Ovary (tissue), 9 donors: Measurements from ENCODE around the gene USP2. TPM values are rescaled to one million over a fixed set of nuclear protein-coding genes. Genes with fewer than 3 reads are reported as not detected.

Experiments
- DNase-seq, 5 donors: peaks; one replicate each; pipeline ENCODE4 v3.0.0-alpha.2; 2019 to 2020
- H3K27ac ChIP-seq, 2 donors: fragments of 200-600 bp; one replicate each; pipeline versions ENCODE4 v1.5.1 to v1.8.0; 2019 to 2022
- H3K27me3 ChIP-seq: fragments of 200-600 bp; one replicate; pipeline ENCODE4 v1.8.0; 2022
- H3K36me3 ChIP-seq: fragments of 200-600 bp; sonication (generic); one replicate; pipeline ENCODE4 v1.5.1; 2019
- H3K4me1 ChIP-seq: one replicate; pipeline ENCODE4 v1.8.1; 2013; ENCODE audit warnings: mild to moderate bottlenecking, moderate library complexity; ENCODE audit not compliant: insufficient read depth
- H3K4me3 ChIP-seq: fragments of 200-600 bp; sonication (generic); one replicate; pipeline ENCODE4 v1.5.1; 2017
- H3K9me3 ChIP-seq, 2 donors: fragments of 200-600 bp in 1 of 2; sonication (generic) in 1 of 2; one replicate each; pipeline versions ENCODE4 v1.5.1 to v1.8.1; 2013 to 2019; ENCODE audit warnings: mild to moderate bottlenecking in 1 of 2, moderate library complexity in 1 of 2
- CTCF ChIP-seq, 3 donors: fragments of 450-650 bp in 2 of 3; fragments of 200-600 bp in 1 of 3; IDR thresholded peaks; one replicate each; pipeline versions ENCODE4 v1.5.1 to v1.8.0; 2016 to 2022; ENCODE audit warnings: antibody characterized with exemption in 3 of 3, mild to moderate bottlenecking in 1 of 3
- EP300 ChIP-seq: sonication (generic); formaldehyde crosslinking; IDR thresholded peaks from one replicate; pipeline ENCODE4 v1.6.1; 2017; ENCODE audit warnings: antibody characterized with exemption
- POLR2A ChIP-seq: fragments of 450-650 bp; IDR thresholded peaks from one replicate; pipeline ENCODE4 v1.6.1; 2017; ENCODE audit warnings: antibody characterized with exemption, mild to moderate bottlenecking, moderate library complexity
- WGBS, 3 donors: extraction: QIAGEN DNeasy Blood & Tissue Kit in 1 of 3; methylation state at CpG; one replicate each; pipeline versions ENCODE4 v1.1.5 to v1.1.7; 2013 to 2017; 5-methylcytosine and 5-hydroxymethylcytosine counted together
- intact Hi-C, 4 donors: fragments of 100-400 bp; cut with DNase I; formaldehyde crosslinking; loops; one replicate each; pipeline versions ENCODE4 v1.11.0 to v1.15.1; 2022 to 2023
- polyA plus RNA-seq, 2 donors: library from polyadenylated mRNA; stranded (reverse); fragments of 200-250 nt in 1 of 2; fragments of 350-450 nt in 1 of 2; fragmentation: Illumina TruSeq in 1 of 2; extraction: RNeasy Lipid Tissue Mini Kit (QIAGEN cat#74804) in 1 of 2; gene quantifications; one replicate each; pipeline ENCODE4 v1.2.3, GENCODE V29; 2013 to 2014
- total RNA-seq, 7 donors: library from RNA; depleted of rRNA in 2 of 7; stranded (reverse); fragments of >200 nt in 2 of 7; fragmentation: NEBNext Ultra II Directional in 3 of 7; extraction: Animal tissue kit (Norgen Biotek cat#: 25700) in 3 of 7; gene quantifications; one replicate each; pipeline versions ENCODE4 v1.1.0 to v1.2.4, GENCODE V29; 2016 to 2023
- donor health status: DM: no; HTN: no; CAD: no; lungs with moderate emphysema.
- donor health status: DM: no; HTN: no; CAD: no.
- donor health status: Bipolar disorder and iron deficiency.
- donor health status: DM: yes; HTN: yes; CAD: no.
- donor health status: DM: no; HTN: no; CAD: no.
- donor health status: DM: yes; HTN: yes; CAD: no.

The USP2 gene
- total and polyA plus RNA-seq, 9 donors = 1.0 to 16.9 (median 4.0) TPM

DNA sequence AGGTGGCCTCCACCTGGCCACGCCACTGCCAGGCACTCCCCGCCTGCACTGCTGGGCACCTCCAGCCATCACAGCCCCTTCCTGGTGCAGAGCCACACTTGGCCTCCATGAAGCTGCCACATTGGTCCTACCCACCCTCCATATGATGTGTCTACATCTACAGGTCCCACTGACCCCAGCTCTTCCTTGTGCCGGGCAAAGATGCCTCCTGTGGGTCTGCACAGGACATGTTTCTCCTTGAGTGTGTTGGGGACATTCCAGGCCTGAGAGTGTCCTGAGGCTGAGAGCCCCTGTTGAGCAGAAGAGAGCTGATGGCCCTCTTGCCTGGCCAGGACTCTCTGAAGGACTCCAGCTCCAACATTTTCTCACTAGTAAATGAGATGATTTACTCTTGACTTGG, 34.0 kb upstream of the USP2 start:
- DNase-seq = no peak
- Histone ChIP-seq H3K4me1 (no peaks in the 10 kb centered on the region), H3K27ac (no peak overlapping the region), H3K36me3 (no peaks in the 10 kb centered on the region), H3K9me3 (no peaks in the 10 kb centered on the region), H3K4me3 (no peak overlapping the region), H3K27me3 (no peaks in the 10 kb centered on the region)
- TF ChIP-seq POLR2A (no peak), CTCF (IDR thresholded peaks at IDR 0.05) (no peak), EP300 (no peak)
- 96 to 100% (median 99%) methylated on average over 3 of the region's 3 CpGs for WGBS, 3 donors
- intact Hi-C loops = no loop called here

- H3K36me3 ChIP-seq = no peaks in the 10 kb centered on the region
- TF ChIP-seq EP300 (no peak), POLR2A (no peak), CTCF (IDR thresholded peaks at IDR 0.05) (no peak)
- H3K27me3 ChIP-seq = no peaks in the 10 kb centered on the region
- no peaks in the 10 kb centered on the region for H3K9me3 ChIP-seq
- intact Hi-C loops = no loop called here
- H3K4me1 ChIP-seq = no peaks in the 10 kb centered on the region
- H3K4me3 ChIP-seq = no peak overlapping the region
- no peak overlapping the region for H3K27ac ChIP-seq
- no peak for DNase-seq
Measured at GRCh38 chr11:119414734-119415133, 33.2 kb upstream of the USP2 start.

GRCh38 chr11:119414321-119414720, 32.8 kb upstream of the USP2 start:
- 90 to 98% (median 92%) methylated on average over 2 of the region's 2 CpGs for WGBS, 3 donors
- H3K27me3 ChIP-seq = no peaks in the 10 kb centered on the region
- H3K27ac ChIP-seq = no peak overlapping the region
- intact Hi-C loops = no loop called here
- DNase-seq = no peak
- TF ChIP-seq POLR2A (no peak), EP300 (no peak), CTCF (IDR thresholded peaks at IDR 0.05) (no peak)
- no peaks in the 10 kb centered on the region for H3K4me1 ChIP-seq
- no peak overlapping the region for H3K4me3 ChIP-seq
- no peaks in the 10 kb centered on the region for H3K9me3 ChIP-seq
- no peaks in the 10 kb centered on the region for H3K36me3 ChIP-seq

DNA sequence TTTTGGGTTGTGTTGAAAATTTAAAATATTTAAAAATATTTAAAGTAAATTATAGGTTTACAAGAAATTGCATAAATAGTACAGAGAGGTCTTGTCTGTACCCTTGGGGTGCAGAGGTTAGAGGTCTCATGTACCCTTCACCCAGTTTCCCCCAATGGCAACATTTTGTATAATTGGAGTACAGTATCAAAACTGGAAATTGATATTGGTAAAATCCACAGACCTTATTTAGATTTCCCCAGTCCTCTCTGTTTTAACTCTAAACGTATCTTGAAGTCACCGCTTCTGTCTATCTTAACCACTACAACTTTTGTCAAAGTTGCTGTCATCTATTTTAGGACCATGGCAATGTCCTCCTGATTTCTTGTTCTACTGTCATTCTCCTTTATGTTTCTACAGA, 30.6 kb upstream of the USP2 start:
- 90 to 96% (median 91%) methylated on average over 2 of the region's 2 CpGs for WGBS, 3 donors
- no peak overlapping the region for H3K27ac ChIP-seq
- no peaks in the 10 kb centered on the region for H3K36me3 ChIP-seq
- DNase-seq = no peak
- no peaks in the 10 kb centered on the region for H3K9me3 ChIP-seq
- H3K4me3 ChIP-seq = no peak overlapping the region
- intact Hi-C loops = no loop called here
- TF ChIP-seq CTCF (IDR thresholded peaks at IDR 0.05) = no peak
- no peak for TF ChIP-seq POLR2A
- TF ChIP-seq EP300 = no peak
- H3K4me1 ChIP-seq = no peaks in the 10 kb centered on the region
- no peaks in the 10 kb centered on the region for H3K27me3 ChIP-seq

- Histone ChIP-seq H3K9me3 (no peaks in the 10 kb centered on the region), H3K27ac (no peak overlapping the region), H3K27me3 (no peaks in the 10 kb centered on the region), H3K4me1 (no peaks in the 10 kb centered on the region), H3K36me3 (no peaks in the 10 kb centered on the region), H3K4me3 (no peak overlapping the region)
- no peak for DNase-seq
- TF ChIP-seq EP300 (no peak), POLR2A (no peak), CTCF (IDR thresholded peaks at IDR 0.05) (no peak)
- intact Hi-C loops = no loop called here
- WGBS, 3 donors = 90 to 95% (median 91%) methylated on average over 1 of the region's 1 CpG
Measured at GRCh38 chr11:119410501-119410900, 29.0 kb upstream of the USP2 start.
